HG02943 (cell line): ENCODE measurements around the gene ZDHHC18.
A peak's percentile ranks its signal among the peaks of the same experiment; 100 is the strongest.
"Not testable (repeated sequence)": the region's sequence is repeated elsewhere in the genome, so short reads cannot be mapped to it uniquely, and the experiment has no call there.

ENCODE experiments used
- ATAC-seq: cut with Tn5 transposase; IDR thresholded peaks from one replicate; pipeline ENCODE4 v1.9.1; 2021; ENCODE audit warnings: mild to moderate bottlenecking, low read depth, moderate library complexity; ENCODE audit not compliant: unreplicated experiment

ZDHHC18 gene

DNA sequence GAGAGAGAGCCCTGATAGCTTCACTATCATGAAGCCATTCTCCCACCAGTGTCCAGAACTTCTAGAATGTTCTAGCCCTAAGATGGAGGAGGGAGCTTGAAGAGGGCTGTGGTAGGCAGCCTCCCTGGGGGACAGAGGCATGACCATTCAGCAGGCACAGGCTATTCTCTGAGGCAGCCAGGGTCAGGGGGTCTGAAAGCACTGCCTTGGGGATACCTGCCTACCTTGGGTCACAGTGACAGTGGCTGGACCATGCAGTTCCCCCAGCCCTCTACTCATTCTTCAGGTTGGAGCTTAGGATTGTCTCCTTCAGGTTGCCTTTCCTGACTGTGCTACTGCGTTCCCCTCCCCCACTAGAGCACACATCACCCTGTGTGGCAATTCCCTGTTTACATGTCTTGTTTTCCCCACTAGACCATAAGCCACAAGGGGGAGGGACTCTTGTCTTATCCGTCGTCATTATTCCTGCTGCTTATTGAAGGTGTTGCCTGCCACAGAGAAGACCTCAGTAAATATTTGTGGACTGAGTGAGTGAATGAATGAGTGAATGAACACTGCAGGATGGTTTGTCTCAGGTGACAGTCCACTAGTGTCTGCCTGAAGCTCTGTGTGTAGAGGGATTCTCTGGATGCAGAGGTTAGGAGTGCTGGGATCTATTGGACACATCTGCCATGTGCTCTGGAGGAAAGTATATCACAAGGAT is 5.2 kb downstream of the ZDHHC18 start:
- ATAC-seq: no peak

DNA sequence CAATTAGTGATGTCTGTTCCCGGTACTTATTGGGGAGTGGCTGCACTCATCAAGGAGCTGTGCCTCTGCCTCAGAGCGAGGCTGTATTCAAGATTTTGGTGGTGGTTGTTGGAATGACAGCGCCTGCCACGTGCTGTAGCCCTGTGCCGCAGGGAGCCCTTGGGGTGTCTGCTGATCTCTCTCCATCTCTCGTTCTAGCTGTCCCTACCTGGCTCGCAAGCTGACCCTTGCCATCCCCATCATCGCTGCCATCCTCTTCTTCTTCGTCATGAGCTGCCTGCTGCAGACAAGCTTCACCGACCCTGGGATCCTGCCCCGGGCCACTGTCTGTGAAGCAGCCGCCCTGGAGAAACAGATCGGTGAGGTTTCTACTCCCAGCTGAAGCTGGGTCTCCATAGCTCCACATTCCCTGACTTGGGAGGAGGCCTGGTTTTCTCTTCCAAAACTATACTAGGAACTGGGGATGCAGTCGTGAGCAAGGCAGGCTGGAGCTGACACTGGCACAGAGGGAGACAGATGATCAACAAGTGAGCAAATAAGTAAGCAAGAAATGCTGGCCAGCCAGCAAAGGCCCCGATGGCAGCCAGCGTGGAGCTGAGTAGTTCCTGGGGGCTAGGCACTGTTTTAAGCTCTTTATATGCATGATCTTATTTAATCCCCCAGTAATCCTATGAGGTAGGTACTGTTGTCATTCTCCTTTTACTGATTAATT is 5.9 kb downstream of the ZDHHC18 start:
- no peak for ATAC-seq

DNA sequence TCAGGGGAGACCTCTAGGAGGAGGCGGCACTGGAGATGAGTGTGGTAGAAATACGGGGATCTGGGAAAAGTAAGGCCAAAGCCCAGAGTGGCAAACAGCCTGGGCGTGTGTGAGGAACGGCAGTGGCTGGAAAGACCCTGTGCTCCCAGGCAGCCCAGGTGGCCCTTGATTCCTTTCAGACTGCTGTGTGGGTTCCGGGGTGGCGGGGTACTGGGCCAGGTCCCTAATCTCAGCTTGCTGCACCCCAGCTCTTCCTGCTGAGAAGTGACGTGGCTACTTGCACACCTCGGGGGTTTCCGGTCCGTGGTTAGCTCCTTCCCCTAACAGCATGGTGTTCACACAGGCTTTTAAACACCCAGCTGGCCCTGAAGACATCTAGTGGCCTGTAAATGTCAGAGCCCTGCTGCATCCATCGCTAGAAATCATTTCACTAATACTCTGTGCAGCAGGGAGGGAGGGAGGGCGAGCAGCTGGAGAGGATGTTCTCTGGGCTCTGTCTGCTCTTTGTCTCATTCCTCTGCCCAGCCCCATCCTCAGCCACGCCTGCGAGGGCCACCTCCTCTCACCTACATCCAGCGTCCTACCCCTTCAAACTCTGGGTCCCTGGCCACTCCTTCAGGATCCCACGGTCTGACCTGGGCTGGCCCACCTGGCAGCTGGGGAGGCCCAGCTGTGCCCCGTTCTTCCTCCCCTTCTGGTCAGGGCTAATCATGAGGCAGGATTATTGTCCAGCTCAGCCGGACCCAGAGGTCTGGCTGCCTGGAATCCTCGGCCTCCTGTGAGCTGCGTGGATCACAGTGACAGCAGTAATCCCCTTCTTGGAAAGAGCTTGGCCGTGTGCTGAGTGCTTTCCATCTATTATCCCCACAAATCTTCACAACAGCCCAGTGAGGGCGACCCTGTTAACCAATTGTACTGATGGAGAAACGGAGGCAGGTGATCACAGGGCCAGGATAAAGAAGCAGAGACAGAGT is 7.2 kb downstream of the ZDHHC18 start:
- peak; percentile 83 for ATAC-seq

DNA sequence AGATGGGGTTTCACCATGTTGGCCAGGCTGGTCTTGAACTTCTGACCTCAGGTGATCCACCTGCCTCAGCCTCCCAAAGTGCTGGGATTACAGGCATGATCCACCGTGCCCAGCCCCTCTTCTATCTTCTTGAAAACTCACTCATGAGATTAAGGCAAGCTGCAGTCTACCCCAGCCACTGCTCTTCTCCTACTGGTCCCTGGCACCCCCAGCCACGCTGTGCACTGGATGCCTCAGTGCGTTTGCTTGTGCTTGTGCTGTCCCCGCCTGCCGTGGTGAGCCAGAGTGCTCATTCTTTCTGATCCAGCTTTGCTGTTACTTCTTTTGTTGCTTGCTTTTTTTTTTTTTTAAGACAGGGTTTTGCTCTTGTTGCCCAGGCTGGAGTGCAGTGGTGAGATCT is 11.2 kb downstream of the ZDHHC18 start:
- ATAC-seq: not testable (repeated sequence)

DNA sequence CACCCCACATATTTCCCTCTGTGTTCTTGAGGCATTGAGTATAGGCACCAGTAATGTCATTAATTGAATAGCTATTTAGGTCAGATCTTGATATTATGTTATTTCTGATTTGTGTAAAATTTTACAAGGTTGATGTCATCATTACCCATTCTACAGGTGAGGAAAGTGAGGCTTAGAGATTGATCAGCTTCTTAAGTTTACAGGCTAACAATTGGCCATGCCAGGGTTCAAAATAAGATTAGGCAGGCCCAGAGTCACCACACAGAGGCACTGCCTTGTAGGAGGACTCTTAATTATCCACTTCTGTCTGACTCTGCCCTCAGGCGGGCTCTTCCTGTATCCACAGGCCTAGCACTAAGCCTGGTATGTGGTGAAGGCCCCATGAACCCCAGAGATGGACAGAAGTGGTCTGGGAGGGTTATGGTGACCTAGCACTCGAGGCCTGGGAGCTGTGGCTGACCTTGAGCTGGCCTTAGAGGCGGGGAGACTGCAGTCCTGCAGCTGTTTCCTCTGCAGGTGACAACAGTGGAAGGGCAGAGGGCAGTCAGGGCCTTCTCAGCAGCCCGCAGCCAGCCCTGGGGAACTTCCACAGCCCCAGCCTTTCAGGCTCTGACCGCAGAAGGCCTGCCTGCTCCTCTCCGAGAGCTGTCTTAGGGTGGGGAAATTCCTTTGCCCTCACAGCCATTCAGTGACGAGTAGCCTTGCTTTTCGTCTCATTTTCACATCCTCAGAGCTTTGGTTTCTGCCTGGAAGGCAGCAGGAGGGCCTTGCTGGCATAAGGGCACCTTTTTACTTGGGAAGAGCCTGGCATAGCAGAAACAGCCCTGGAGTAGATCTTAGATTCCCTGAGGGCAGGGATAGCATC is 12.2 kb downstream of the ZDHHC18 start:
- peak; percentile 59 for ATAC-seq

DNA sequence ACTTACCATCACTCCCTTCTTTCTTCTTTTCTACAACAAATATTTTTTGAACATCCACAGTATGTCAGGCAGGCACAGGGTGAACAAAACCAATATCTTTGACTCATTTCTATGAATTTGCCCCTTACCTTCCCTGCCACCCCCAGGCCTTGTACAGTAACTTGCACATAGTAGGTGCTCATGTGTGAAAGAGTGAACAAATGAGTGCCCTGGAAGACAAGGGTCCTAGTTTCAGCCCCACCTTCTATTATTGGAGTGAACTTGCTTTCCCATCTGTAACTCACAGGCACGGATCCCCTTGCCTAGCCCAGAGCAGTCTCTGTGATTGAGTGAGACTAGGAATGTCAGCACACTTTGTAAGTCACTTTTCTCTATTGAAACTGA is 12.8 kb downstream of the ZDHHC18 start:
- ATAC-seq: no peak

DNA sequence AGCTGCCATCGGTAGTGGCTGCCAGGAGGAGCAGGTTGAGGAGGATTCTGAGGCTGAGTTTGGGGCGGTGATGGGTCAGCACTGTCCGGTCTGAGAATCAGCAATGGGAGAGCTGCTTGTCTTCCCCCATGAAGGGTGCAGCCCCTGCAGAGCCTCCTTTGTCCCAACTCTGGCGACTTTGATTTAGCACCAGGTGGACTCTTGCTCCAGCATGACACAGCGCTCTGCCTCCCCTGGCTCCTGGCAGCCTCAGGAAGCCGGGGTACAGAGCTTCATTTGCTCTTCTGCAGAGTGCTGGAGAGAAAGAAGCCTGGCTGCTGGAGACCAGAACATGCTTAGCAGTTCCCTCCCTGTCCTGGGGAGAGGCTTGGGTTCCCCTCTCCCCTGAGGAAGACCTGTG is 13.3 kb downstream of the ZDHHC18 start:
- ATAC-seq: no peak

DNA sequence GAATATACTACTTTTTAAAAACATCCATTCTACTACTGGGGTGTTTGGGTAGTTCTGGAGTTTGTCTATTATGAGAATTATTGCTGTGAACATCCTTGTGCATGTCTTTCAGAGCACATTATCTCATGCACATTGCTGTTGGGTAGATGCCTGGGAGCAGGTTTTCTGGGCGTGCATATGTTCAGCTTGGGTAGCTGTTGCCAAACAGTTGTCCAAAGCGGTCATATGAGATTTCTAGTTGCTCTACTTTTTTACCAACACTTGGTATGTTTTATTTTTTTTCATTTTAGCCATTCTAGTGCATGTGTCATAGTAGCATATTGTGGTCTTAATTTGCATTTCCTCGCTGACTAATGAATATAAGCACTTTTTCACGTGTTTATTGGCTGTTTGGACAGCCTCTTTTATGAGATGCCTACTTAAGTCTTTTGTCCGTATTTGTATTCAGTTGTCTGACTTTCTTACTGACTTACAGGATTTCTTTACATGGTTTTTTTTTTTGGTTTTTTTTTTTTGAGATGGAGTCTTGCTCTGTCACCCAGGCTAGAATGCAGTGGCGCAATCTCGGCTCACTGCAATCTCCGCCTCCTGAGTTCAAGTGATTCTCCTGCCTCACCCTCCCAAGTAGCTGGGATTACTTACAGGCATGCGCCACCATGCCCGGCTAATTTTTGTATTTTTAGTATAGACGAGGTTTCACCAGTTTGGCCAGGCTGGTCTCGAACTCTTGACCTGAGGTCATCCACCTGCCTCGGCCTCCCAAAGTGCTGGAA is 18.1 kb downstream of the ZDHHC18 start:
- no peak for ATAC-seq

DNA sequence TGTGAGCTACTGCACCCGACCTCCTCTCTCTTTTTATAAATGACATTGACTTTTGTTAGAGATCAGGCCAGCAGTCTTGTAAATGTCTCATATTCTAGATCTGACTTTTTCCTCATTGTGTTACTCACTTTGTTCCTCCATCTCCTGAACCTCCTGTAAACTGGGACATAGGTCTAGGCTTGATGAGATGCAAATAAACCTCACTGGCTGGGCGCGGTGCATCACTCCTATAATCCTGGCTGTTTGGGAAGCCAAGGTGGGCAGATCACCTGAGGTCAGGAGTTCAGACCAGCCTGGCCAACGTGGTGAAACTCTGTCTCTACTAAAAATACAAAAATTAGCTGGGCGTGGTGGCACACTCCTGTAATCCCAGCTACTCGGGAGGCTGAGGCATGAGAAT is 21.3 kb downstream of the ZDHHC18 start:
- not testable (repeated sequence) for ATAC-seq

DNA sequence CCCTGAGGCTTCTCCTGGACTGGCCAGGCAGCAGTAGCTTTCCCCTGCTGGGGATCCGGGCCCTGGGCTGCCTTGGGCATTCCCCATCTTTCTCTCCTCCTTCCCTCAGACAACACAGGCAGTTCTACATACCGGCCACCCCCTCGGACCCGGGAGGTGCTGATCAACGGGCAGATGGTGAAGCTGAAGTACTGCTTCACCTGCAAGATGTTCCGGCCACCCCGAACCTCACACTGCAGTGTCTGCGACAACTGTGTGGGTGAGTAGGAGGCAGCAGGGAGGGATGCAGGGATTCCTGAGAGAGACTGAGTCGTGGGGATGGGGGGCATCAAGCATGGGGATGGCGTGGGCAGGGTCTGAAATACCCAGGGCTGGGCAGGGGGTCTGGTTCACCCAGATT is 22.0 kb downstream of the ZDHHC18 start:
- no peak for ATAC-seq

DNA sequence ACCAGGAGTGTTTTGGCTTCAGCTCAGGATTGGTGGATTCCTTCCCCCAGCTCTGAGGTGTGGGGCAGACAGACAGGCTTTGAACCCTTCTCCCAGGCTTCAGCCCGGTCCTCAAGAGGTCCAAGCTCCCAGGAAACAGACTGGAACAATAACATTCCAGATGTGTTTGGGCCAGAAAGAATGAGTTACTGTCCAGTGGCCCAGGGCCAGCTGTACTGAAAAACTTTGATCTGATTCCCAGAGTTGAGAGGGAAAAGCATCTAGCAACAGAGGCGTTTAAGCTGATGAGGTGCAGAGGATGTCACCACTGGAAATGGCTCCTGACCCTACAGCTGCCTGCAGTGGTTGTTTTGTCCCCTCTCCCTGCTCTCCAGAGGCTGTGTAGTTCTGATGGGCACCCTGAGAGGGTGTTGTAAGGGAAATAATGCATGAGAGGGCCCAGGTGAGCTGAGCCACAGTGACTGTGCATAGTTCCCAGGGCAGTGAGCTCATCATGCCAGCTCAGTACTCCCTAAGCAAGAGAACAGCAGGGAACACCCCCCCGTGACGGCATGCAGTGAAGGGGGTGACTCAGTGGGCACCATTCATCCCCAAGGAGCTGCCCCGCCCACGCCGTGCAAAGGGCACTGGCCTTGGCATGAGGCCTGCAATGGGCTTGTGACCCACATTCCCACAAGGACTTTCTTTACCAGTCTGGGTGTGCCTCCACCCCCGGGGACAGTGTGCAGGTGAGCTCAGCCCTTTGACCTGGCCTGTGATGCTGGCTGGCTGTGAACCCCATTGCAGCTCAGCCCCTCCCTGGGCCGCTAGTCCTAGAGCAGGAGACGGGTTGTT is 22.7 kb downstream of the ZDHHC18 start:
- no peak for ATAC-seq

DNA sequence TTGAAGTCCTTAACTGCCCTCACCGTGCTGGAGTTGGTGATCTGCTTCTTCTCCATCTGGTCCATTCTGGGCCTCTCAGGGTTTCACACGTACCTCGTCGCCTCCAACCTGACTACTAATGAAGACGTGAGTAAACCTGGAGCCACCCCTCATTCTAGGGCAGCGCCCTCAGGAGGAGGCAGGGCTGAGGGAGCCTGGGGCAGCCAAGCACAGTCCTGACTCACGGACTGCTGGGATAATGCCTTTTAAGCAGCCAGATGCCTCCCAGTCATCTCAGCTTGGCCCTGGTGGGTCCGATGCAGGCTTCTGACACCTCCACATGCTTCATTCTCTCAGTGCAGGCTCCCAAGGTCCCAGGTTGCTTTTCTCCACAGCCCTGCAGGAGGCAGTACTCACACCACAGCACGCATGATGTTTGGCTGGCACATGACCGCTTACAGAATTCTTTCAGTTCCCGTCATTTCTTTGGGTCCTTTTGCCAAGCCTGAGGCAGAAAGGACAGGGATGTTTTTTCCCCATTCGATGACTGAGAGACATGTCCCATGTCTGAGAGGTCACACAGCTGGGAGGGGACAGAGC is 24.7 kb downstream of the ZDHHC18 start:
- ATAC-seq: no peak

DNA sequence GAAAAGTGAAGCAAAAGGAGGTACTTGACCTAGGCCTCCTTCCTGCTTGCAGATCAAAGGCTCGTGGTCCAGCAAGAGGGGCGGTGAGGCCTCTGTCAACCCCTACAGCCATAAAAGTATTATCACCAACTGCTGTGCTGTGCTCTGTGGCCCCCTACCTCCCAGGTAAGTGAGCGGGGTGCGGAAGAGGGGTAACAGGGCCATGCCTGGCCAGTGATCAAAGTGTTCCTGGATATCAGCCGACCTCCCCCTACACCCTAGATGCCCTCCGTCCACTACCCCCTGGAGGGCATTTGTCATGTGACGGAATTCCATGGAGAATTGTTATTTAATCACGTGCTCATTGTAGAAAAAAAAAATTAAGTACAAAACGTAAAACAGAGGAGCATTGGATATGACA is 26.2 kb downstream of the ZDHHC18 start:
- no peak for ATAC-seq

DNA sequence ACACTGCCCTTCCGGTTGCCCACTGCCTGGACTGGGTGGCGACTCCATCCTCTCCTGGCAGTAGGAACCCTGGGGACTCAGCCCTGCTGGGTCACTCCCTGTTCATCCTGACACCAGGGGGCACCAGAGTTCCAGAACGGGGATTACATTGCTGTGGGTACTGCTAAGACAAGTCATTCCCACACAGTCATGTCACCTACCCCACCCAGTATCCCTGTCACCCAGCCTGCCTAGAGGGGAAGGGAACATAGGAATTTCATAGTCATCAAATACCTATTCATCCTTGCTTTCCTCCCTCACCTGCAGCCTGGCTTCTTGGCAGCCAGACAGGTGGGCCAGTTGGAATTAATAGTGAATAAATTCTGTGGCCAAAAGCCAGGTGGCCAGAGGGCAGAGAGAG is 26.7 kb downstream of the ZDHHC18 start:
- no peak for ATAC-seq

DNA sequence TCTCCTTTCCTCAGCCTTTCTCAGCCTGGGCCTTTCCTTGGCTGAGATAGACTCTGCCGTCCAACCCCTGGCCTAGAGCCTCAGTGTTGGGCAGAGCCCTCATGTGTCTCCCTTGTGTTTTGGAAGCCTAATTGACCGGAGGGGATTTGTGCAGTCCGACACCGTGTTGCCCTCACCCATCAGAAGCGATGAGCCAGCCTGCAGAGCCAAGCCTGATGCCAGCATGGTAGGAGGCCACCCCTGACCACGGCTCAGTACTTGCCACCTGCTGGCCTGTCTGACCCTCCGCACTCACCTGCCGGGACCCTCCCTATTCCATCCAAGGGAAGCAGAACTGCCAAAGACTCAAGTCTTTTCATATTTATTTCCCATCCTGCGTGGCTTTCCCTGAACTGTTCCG is 27.1 kb downstream of the ZDHHC18 start:
- no peak for ATAC-seq

DNA sequence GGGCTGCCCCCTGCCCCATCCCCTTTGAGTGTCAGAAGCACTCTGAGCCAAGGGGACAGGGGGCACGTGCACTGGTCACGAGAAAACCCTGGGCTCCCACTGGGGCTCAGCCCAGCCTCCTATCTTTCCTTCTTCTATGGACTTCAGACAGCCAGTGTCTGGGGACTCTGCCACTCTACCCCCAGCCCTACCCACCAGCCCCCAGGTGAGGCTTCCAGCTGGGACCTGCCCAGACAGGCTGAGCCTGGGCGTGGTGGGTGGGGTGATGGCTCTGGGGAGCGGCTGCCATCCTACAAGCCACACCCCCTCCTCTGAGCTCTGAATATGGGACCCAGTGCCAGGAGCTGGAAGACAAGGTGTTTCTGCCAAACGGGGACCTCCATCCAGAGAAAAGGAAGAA is 28.4 kb downstream of the ZDHHC18 start:
- no peak for ATAC-seq

DNA sequence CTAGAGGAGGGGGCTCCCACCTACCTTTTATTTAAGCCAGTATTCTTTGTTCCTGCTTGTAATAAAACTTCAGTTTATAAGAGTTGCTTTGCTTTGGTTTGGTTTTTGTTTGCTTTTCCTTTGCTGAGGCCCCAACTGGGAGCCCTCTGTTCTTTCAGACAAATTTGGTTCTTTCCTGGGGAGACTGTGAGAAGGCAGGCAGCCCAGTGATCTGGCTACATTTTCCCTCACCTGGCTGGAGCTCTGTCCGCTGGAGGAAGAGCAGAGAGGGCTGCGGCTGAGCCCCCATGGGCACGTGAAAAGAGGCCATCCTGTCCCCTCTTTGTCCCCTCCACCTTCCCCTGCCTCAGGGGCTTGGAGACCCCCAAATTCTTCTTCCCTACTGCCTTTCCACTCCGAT is 29.1 kb downstream of the ZDHHC18 start:
- no peak for ATAC-seq

DNA sequence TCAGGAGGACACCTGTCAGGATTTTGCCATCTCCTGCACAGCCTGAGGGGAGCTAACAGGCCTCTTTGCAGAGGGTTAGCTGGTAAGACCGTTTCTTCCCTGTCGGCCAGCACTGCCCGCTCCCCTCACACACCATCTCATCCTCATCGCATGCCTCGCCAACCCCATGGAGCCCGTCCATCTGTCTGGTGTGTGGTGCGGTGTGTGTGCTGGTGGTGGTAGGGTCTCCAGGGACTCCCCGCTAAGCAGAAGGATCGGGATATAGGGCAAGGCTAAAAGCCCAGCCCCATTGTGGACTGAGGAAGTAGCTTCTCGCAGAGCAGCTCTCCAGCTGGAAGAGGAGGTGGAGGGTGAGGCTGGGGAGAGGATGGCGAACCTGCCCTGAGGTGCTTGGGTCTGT is 29.7 kb downstream of the ZDHHC18 start:
- no peak for ATAC-seq
